ENCODE data around the gene TLN1. TPM values are rescaled to one million over a fixed set of nuclear protein-coding genes. Genes with fewer than 3 reads are reported as not detected.
A peak's percentile ranks its signal among the peaks of the same experiment; 100 is the strongest.

TLN1 gene
- total and polyA plus RNA-seq, 10 of the 15 experiments (the other 5 are each of a cell fraction or from before 2014, with no cell fraction given): 11.6 to 305 (median 71.9) TPM

- intact Hi-C loops (cut with micrococcal nuclease; ENCODE audit: unreplicated experiment) (loop anchor here (2.0 to 10.0 kb wide), 2 partner anchors 69 to 165 kb away; partner anchors contain the start of genes FAM221B and TMEM8B), in situ Hi-C loops (cut with MboI) (no loop called here)
- SMC1A ChIA-PET (ENCODE audit: uncharacterized antibody, unreplicated experiment): interaction anchor here (0.9 to 12.5 kb wide), 7 partner anchors 12 to 223 kb away, joined by 3 to 145 read pairs (median 9); partner anchors contain the start of genes CREB3, SIT1 and TLN1
- peaks cover 34% of the 10 kb centered on the region for H3K79me2 ChIP-seq (ENCODE audit: control insufficient read depth, insufficient read depth, low read length)
- H3K4me1 ChIP-seq (ENCODE audit: control insufficient read depth, insufficient read depth, low read length): peaks cover 34% of the 10 kb centered on the region
- no TSS peak for BruUV-seq (replicated peaks)
- CTCF ChIA-PET: interaction anchor here (0.5 to 13.5 kb wide), 16 partner anchors 12 to 223 kb away, joined by 3 to 227 read pairs (median 6); partner anchors contain the start of genes CREB3, GBA2, RGP1 and TLN1
- ATAC-seq (no peak), DNase-seq (ENCODE audit: low read depth, low spot score) (no peak), FAIRE-seq (no peak)
- H3K9ac ChIP-seq (ENCODE audit: control insufficient read depth, insufficient read depth, low read length): peak overlapping the region; percentile 78
- H3K36me3 ChIP-seq (ENCODE audit: control insufficient read depth in 2 of 2, insufficient read depth in 2 of 2, low read length in 1 of 2): peaks cover 6 to 9% of the 10 kb centered on the region in 2 experiments; a peak in 3 of 4 replicates
- no peak overlapping the region; the same call in 1 of the 2 replicates for H2AFZ ChIP-seq (ENCODE audit: control insufficient read depth, low read depth, low read length)
- no peaks in the 10 kb centered on the region for H3K9me3 ChIP-seq (replicated peaks; ENCODE audit: control insufficient read depth, insufficient read depth, low read length)
- TF ChIP-seq IKZF1 (conservative IDR thresholded peaks at IDR 0.05) (no peak), MEF2B (IDR thresholded peaks at IDR 0.05; ENCODE audit: partially characterized antibody, poor library complexity, severe bottlenecking) (peak; percentile 89), RELB (IDR thresholded peaks at IDR 0.05; ENCODE audit: low read depth) (0 out of 2 replicates have a peak, but pooled peaks have one; percentile 23), ZNF207 (IDR thresholded peaks at IDR 0.05; ENCODE audit: borderline replicate concordance) (no peak), SRF (IDR thresholded peaks at IDR 0.05; ENCODE audit: low read depth in 2 of 2, low read length in 2 of 2) (no peak), ATF7 (IDR thresholded peaks at IDR 0.05; ENCODE audit: low read depth) (no peak), NKRF (conservative IDR thresholded peaks at IDR 0.05) (no peak), IKZF2 (IDR thresholded peaks at IDR 0.05) (0 out of 4 replicates have a peak, but pooled peaks of 1 of the 2 experiments have one; percentile 22), PKNOX1 (IDR thresholded peaks at IDR 0.05) (peak; percentile 83), ASH2L (IDR thresholded peaks at IDR 0.05; ENCODE audit: borderline replicate concordance, low read depth) (no peak), ETV6 (conservative IDR thresholded peaks at IDR 0.05 in 1 of 2, IDR thresholded peaks at IDR 0.05 in 1 of 2; ENCODE audit: borderline replicate concordance in 1 of 2, low read depth in 1 of 2) (no peak), CUX1 (IDR thresholded peaks at IDR 0.05; ENCODE audit: insufficient replicate concordance, low read depth, low read length) (peak; percentile 40)
- H3K4me3 ChIP-seq: peak overlapping the region; percentile 85
- peak overlapping the region; percentile 95 for H3K4me2 ChIP-seq (ENCODE audit: control insufficient read depth, insufficient read depth)
- RAD21 ChIA-PET (ENCODE audit: unreplicated experiment): interaction anchor here (0.8 to 5.2 kb wide), 7 partner anchors 11 to 131 kb away, joined by 3 to 60 read pairs (median 14); partner anchors contain the start of genes CREB3, TESK1 and TLN1
- WGBS (ENCODE audit: insufficient coverage, insufficient replicate concordance, low lambda C conversion rate, missing lambda C conversion rate): 21% methylated on average over 3 of the region's 3 CpGs
- H3K27me3 ChIP-seq (replicated peaks in 1 of 2; ENCODE audit: control insufficient read depth in 2 of 2, insufficient read depth in 2 of 2, low read length in 1 of 2): no peaks in the 10 kb centered on the region
- POLR2A ChIA-PET: interaction anchor here (0.9 to 10.9 kb wide), 8 partner anchors 11 to 119 kb away, joined by 3 to 163 read pairs (median 6); partner anchors contain the start of genes CD72, CREB3, SIT1 and TESK1
- no peaks in the 10 kb centered on the region for H4K20me1 ChIP-seq (ENCODE audit: control insufficient read depth, insufficient read depth)
- H3K27ac ChIP-seq (ENCODE audit: control insufficient read depth, insufficient read depth): peak overlapping the region; percentile 90
These were observed 72.7 kb downstream of the TLN1 start for GRCh38 chr9:35659340-35659739.
